B cell (primary cell): ENCODE results near the gene RPS8. TPM values are rescaled to one million over a fixed set of nuclear protein-coding genes. Genes with fewer than 3 reads are reported as not detected.
A peak's percentile ranks its signal among the peaks of the same experiment; 100 is the strongest.

ENCODE experiments used
- ATAC-seq: fragments of 200-7000 bp; cut with Tn5 transposase; one replicate; pipeline ENCODE4 v1.10.0; 2021; ENCODE audit warnings: low read depth, mild to moderate bottlenecking, moderate number of reproducible peaks, moderate library complexity
- CTCF ChIA-PET: fragments of 350-600 bp; sonication (Branson Sonifier 250); formaldehyde crosslinking; loops from one replicate; lab custom pipeline; 2021; ENCODE audit warnings: antibody characterized with exemption, inconsistent platforms; lab: Charles Lee
- POLR2A ChIA-PET: fragments of 350-600 bp; sonication (Branson Sonifier 250); formaldehyde crosslinking; loops from one replicate; lab custom pipeline; 2021; ENCODE audit warnings: antibody characterized with exemption; lab: Charles Lee
- DNase-seq: peaks from one replicate; pipeline ENCODE4 v3.0.0; 2013
- H2AFZ ChIP-seq: 2 replicates; pipeline ENCODE4 v1.6.1; 2012; ENCODE audit warnings: mild to moderate bottlenecking, low read depth, low read length; ENCODE audit not compliant: insufficient read depth, poor library complexity, severe bottlenecking
- H3K27ac ChIP-seq, 2 donors: 1 replicate in 1 of 2; 2 replicates in 1 of 2; pipeline ENCODE4 v1.5.1; 2012 to 2013; ENCODE audit warnings: low read length in 2 of 2, mild to moderate bottlenecking in 2 of 2, moderate library complexity in 1 of 2
- H3K27me3 ChIP-seq, 4 experiments: fragments of 200-600 bp in 1 of 4; sonication (generic) in 1 of 4; replicated peaks in 1 of 4; 1 replicate in 2 of 4; 2 replicates in 2 of 4; pipeline versions ENCODE4 v1.6.1 to v1.7.0; 2013 to 2016; ENCODE audit warnings: low read length in 3 of 4, mild to moderate bottlenecking in 2 of 4, mixed read lengths in 1 of 4, moderate library complexity in 1 of 4; ENCODE audit not compliant: insufficient read depth in 4 of 4, control insufficient read depth in 3 of 4; ENCODE audit errors: control extremely low read depth in 1 of 4
- H3K36me3 ChIP-seq, 2 experiments: replicated peaks in 1 of 2; 1 replicate in 1 of 2; 2 replicates in 1 of 2; pipeline versions ENCODE4 v1.6.1 to v1.7.1; 2013; ENCODE audit warnings: low read length in 1 of 2; ENCODE audit not compliant: insufficient read depth in 2 of 2, control insufficient read depth in 1 of 2; ENCODE audit errors: control extremely low read depth in 1 of 2, extremely low read depth in 1 of 2
- H3K4me1 ChIP-seq, 2 donors: fragments of 200-600 bp in 1 of 2; sonication (generic) in 1 of 2; 1 replicate in 1 of 2; 2 replicates in 1 of 2; pipeline versions ENCODE4 v1.5.1 to v1.6.1; 2013 to 2017; ENCODE audit warnings: low read length in 2 of 2; ENCODE audit not compliant: control insufficient read depth in 2 of 2, insufficient read depth in 2 of 2
- H3K4me2 ChIP-seq: replicated peaks from 2 replicates; pipeline ENCODE3; 2012; ENCODE audit warnings: mild to moderate bottlenecking, low read depth, low read length; ENCODE audit not compliant: poor library complexity, severe bottlenecking
- H3K4me3 ChIP-seq, 5 experiments: fragments of 200-600 bp in 1 of 5; sonication (generic) in 1 of 5; 1 replicate in 3 of 5; 2 replicates in 2 of 5; pipeline versions ENCODE4 v1.5.1 to v1.7.0; 2011 to 2016; ENCODE audit warnings: low read length in 4 of 5, mild to moderate bottlenecking in 4 of 5, low read depth in 2 of 5, control low read depth in 1 of 5, moderate library complexity in 1 of 5; ENCODE audit not compliant: insufficient read depth in 1 of 5; ENCODE audit errors: control extremely low read depth in 1 of 5, extremely low read depth in 1 of 5
- H3K79me2 ChIP-seq: fragments of 200-600 bp; sonication (generic); one replicate; pipeline ENCODE4 v1.6.0; 2016; ENCODE audit warnings: low read length; ENCODE audit not compliant: control insufficient read depth, insufficient read depth
- H3K9ac ChIP-seq: fragments of 200-600 bp; sonication (generic); 2 replicates; pipeline ENCODE4 v1.6.1; 2017; ENCODE audit warnings: mild to moderate bottlenecking, low read length, moderate library complexity
- H3K9me3 ChIP-seq, 3 donors: one replicate each; pipeline versions ENCODE4 v1.6.1 to v1.7.1; 2013; ENCODE audit warnings: low read length in 2 of 3; ENCODE audit not compliant: control insufficient read depth in 2 of 3, insufficient read depth in 1 of 3; ENCODE audit errors: control extremely low read depth in 1 of 3
- H4K20me1 ChIP-seq: 2 replicates; pipeline ENCODE4 v1.6.0; 2012; ENCODE audit warnings: mild to moderate bottlenecking, low read length; ENCODE audit not compliant: insufficient read depth, control insufficient read depth, poor library complexity, severe bottlenecking
- H3K27ac Mint-ChIP-seq: one replicate; pipeline ENCODE4 v1.8.0; 2021; ENCODE audit warnings: mixed read lengths
- H3K27me3 Mint-ChIP-seq: one replicate; pipeline ENCODE4 v1.8.0; 2021; ENCODE audit warnings: mixed read lengths
- H3K4me1 Mint-ChIP-seq: one replicate; pipeline ENCODE4 v1.8.0; 2021; ENCODE audit warnings: mixed read lengths
- H3K4me3 Mint-ChIP-seq: one replicate; pipeline ENCODE4 v1.8.0; 2021; ENCODE audit warnings: mixed read lengths
- H3K9me3 Mint-ChIP-seq: one replicate; pipeline ENCODE4 v1.8.0; 2022; ENCODE audit warnings: mixed read lengths; ENCODE audit not compliant: insufficient read depth
- CTCF ChIP-seq: fragments of 200-600 bp; IDR thresholded peaks from one replicate; pipeline ENCODE4 v1.8.0; 2022; ENCODE audit warnings: antibody characterized with exemption, mild to moderate bottlenecking
- EZH2 ChIP-seq: IDR thresholded peaks from 2 replicates; pipeline ENCODE4 v1.6.1; 2012; ENCODE audit warnings: borderline replicate concordance, low read depth, mild to moderate bottlenecking, moderate library complexity, low read length; ENCODE audit not compliant: insufficient read depth, poor library complexity, severe bottlenecking
- WGBS: methylation state at CpG from one replicate; pipeline ENCODE4 v1.1.5; 2013; ENCODE audit warnings: missing lambda C conversion rate; ENCODE audit not compliant: insufficient coverage; 5-methylcytosine and 5-hydroxymethylcytosine counted together
- intact Hi-C: fragments of 100-400 bp; cut with micrococcal nuclease; formaldehyde crosslinking; loops from one replicate; pipeline ENCODE4 v1.10.0; 2022
- polyA plus RNA-seq: library from polyadenylated mRNA; depleted of rRNA; stranded (reverse); fragments of >200 nt; gene quantifications from 2 replicates; pipeline ENCODE4 v1.2.3, GENCODE V29; 2012
- total RNA-seq, 2 donors: library from RNA; stranded (reverse); fragments of 120-200 nt in 1 of 2; gene quantifications; 1 replicate in 1 of 2; 2 replicates in 1 of 2; pipeline versions ENCODE4 v1.2.3 to v1.2.4, GENCODE V29; 2013 to 2022

RPS8 gene
- total and polyA plus RNA-seq, 2 donors (not counting 1 experiment from before 2014, with no cell fraction given): 2,525 to 4,047 TPM

GRCh38 chr1:44807364-44808062, 32.2 kb downstream of the RPS8 start:
- H2AFZ ChIP-seq: peak overlapping the region; percentile 30
- H3K27ac ChIP-seq: peak overlapping the region; percentile 91 to 95
- H3K4me1 ChIP-seq: peaks cover 44 to 59% of the 10 kb centered on the region in 2 donors
- H3K9me3 Mint-ChIP-seq: no peaks in the 10 kb centered on the region
- peak overlapping the region; percentile 7 for H3K9ac ChIP-seq
- peak overlapping the region; percentile 99 for H3K27ac Mint-ChIP-seq
- DNase-seq (peak; percentile 87), ATAC-seq (peak; percentile 58)
- no peaks in the 10 kb centered on the region for H4K20me1 ChIP-seq
- CTCF ChIA-PET: interaction anchor here (1.7 to 3.9 kb wide), 5 partner anchors 8 to 496 kb away, joined by 6 to 40 read pairs (median 8); partner anchors contain the start of gene PLK3
- peaks cover 0 to 3% (median 0%) of the 10 kb centered on the region in 3 donors for H3K9me3 ChIP-seq
- POLR2A ChIA-PET: interaction anchor here (0.6 to 4.3 kb wide), 6 partner anchors 7 to 496 kb away, joined by 3 to 59 read pairs (median 12); partner anchors contain the start of gene PLK3
- peaks cover 66% of the 10 kb centered on the region for H3K4me1 Mint-ChIP-seq
- WGBS: 13% methylated on average over 15 of the region's 16 CpGs
- H3K4me3 ChIP-seq: peak overlapping the region in 1 of 5 experiments; percentile 10
- peak overlapping the region; percentile 68 for H3K4me2 ChIP-seq
- TF ChIP-seq CTCF: no peak
- TF ChIP-seq EZH2: no peak
- peaks cover 0 to 20% of the 10 kb centered on the region in 2 experiments for H3K36me3 ChIP-seq
- no peaks in the 10 kb centered on the region for H3K27me3 ChIP-seq
- H3K4me3 Mint-ChIP-seq: peak overlapping the region; percentile 66
- no peaks in the 10 kb centered on the region for H3K79me2 ChIP-seq
- intact Hi-C loops: no loop called here
- no peaks in the 10 kb centered on the region for H3K27me3 Mint-ChIP-seq
